Lower lobe of right lung (tissue), 2 donors: ENCODE results near the gene SPATA1. TPM values are rescaled to one million over a fixed set of nuclear protein-coding genes. Genes with fewer than 3 reads are reported as not detected.

Experiments used
- ATAC-seq, 2 donors: fragments of 200-7000 bp; cut with Tn5 transposase; one replicate each; pipeline ENCODE4 v1.9.1; 2020 to 2022; ENCODE audit warnings: mild to moderate bottlenecking in 2 of 2, moderate library complexity in 2 of 2
- DNase-seq: peaks from one replicate; pipeline ENCODE4 v3.0.0-alpha.2; 2020
- H3K27ac ChIP-seq: fragments of 200-600 bp; one replicate; pipeline ENCODE4 v1.8.0; 2022
- H3K27me3 ChIP-seq: fragments of 200-600 bp; one replicate; pipeline ENCODE4 v1.8.0; 2022; ENCODE audit warnings: low read depth
- H3K36me3 ChIP-seq: fragments of 200-600 bp; one replicate; pipeline ENCODE4 v1.8.0; 2022; ENCODE audit warnings: mild to moderate bottlenecking
- H3K4me1 ChIP-seq: fragments of 200-600 bp; one replicate; pipeline ENCODE4 v1.8.0; 2022
- H3K4me3 ChIP-seq: fragments of 200-600 bp; one replicate; pipeline ENCODE4 v1.8.0; 2022; ENCODE audit warnings: mild to moderate bottlenecking
- H3K9me3 ChIP-seq: fragments of 200-600 bp; one replicate; pipeline ENCODE4 v1.8.0; 2022
- intact Hi-C: fragments of 100-400 bp; cut with DNase I; formaldehyde crosslinking; loops from one replicate; pipeline ENCODE4 v1.11.0; 2022
- total RNA-seq: library from RNA; stranded (reverse); fragmentation: NEBNext Ultra II Directional; extraction: Animal tissue kit (Norgen Biotek cat#: 25700); gene quantifications from one replicate; pipeline ENCODE4 v1.2.1, GENCODE V29; 2021
- TF ChIP-seq, protein P1 (sequence below): fragments of 200-600 bp; IDR thresholded peaks from one replicate; pipeline ENCODE4 v1.8.0; 2022; ENCODE audit warnings: antibody characterized with exemption, mild to moderate bottlenecking
- donor health status: DM: no; HTN: yes; CAD: no; lungs with severe emphysema.

The SPATA1 gene
- total RNA-seq, 1 donor from 2014 or later: 2.5 TPM

DNA sequence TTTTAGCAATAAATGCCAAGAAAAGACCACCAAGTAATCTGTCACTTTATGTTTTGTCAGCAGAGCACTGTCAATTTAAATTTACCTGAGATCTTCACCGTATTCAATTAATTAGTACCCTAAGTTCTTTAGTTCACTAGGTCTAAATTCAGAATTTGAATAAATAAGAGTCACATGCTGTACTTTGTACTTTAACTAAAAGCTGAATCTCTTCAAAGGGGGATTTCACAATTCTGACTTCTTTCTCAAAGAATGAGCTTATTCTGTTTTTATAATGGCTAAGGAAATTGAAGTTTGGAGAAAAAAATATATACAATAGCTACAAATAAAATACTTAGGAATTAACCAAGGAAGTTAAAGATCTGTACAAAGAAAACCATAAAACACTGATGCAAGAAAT is 2.3 kb downstream of the SPATA1 start:
- H3K27me3 ChIP-seq: no peaks in the 10 kb centered on the region
- H3K36me3 ChIP-seq: no peaks in the 10 kb centered on the region
- TF ChIP-seq, protein P1, sequence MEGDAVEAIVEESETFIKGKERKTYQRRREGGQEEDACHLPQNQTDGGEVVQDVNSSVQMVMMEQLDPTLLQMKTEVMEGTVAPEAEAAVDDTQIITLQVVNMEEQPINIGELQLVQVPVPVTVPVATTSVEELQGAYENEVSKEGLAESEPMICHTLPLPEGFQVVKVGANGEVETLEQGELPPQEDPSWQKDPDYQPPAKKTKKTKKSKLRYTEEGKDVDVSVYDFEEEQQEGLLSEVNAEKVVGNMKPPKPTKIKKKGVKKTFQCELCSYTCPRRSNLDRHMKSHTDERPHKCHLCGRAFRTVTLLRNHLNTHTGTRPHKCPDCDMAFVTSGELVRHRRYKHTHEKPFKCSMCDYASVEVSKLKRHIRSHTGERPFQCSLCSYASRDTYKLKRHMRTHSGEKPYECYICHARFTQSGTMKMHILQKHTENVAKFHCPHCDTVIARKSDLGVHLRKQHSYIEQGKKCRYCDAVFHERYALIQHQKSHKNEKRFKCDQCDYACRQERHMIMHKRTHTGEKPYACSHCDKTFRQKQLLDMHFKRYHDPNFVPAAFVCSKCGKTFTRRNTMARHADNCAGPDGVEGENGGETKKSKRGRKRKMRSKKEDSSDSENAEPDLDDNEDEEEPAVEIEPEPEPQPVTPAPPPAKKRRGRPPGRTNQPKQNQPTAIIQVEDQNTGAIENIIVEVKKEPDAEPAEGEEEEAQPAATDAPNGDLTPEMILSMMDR: no peak
- H3K9me3 ChIP-seq: peaks cover 8% of the 10 kb centered on the region
- peaks cover 23% of the 10 kb centered on the region for H3K4me1 ChIP-seq
- ATAC-seq (no peak), DNase-seq (no peak)
- no peak overlapping the region for H3K4me3 ChIP-seq
- intact Hi-C loops: no loop called here
- no peak overlapping the region for H3K27ac ChIP-seq

DNA sequence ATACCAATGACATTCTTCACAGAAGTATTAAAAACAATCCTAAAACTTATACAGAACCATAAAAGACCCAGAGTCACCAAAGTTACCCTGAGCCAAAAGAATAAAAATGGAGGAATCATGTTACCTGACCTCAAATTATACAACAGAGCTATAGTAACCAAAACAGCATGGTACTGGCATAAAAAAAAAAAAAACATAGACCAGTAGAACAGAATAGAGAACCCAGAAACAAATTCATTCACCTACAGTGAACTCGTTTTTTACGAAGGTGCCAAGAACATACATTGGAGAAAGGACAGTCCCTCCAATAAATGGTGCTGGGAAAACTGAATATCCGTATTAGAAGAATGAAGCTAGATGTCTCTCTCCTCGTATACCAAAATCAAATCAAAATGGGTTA is 2.8 kb downstream of the SPATA1 start:
- H3K4me3 ChIP-seq: no peak overlapping the region
- intact Hi-C loops: no loop called here
- peaks cover 8% of the 10 kb centered on the region for H3K9me3 ChIP-seq
- ATAC-seq (no peak), DNase-seq (no peak)
- H3K36me3 ChIP-seq: no peaks in the 10 kb centered on the region
- H3K27ac ChIP-seq: no peak overlapping the region
- peaks cover 18% of the 10 kb centered on the region for H3K4me1 ChIP-seq
- no peaks in the 10 kb centered on the region for H3K27me3 ChIP-seq
- TF ChIP-seq, protein P1: no peak

DNA sequence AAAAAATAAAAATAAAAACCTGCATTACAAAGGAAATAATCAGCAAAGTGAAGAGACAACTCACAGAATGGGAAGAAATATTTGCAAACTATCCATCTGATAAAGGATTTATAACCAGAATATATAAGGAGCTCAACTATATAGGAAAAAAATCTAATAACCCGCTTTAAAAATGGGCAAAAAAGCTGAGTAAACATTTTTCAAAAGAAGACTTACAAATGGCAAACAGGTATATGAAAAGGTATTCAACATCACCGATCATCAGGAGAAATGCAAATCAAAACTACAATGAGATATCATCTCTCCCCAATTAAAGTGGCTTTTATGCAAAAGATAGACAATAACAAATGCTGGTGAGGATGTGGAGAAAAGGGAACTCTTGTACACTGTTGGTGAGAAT is 4.0 kb downstream of the SPATA1 start:
- DNase-seq (no peak), ATAC-seq (no peak)
- Histone ChIP-seq H3K4me3 (no peak overlapping the region), H3K9me3 (peaks cover 8% of the 10 kb centered on the region), H3K27ac (no peak overlapping the region), H3K4me1 (peaks cover 8% of the 10 kb centered on the region), H3K27me3 (no peaks in the 10 kb centered on the region), H3K36me3 (no peaks in the 10 kb centered on the region)
- TF ChIP-seq, protein P1: no peak
- intact Hi-C loops: no loop called here

DNA sequence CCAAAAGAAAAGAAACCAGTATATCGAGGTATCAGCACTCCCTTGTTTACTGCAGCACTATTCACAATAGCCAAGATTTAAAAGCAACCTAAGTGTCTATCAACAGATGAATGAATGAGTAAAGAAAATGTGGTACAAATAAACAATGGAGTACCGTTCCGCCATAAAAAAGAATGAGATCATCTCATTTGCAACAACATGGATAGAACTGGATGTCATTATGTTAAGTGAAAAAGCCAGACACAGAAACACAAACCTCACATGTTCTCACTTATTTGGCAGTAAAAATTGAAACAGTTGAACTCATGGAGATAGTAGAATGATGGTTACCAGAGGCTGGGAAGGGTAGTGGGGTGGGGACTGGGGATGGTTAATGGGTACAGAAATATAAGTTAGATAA is 4.5 kb downstream of the SPATA1 start:
- H3K27me3 ChIP-seq: no peaks in the 10 kb centered on the region
- peaks cover 8% of the 10 kb centered on the region for H3K4me1 ChIP-seq
- ATAC-seq (no peak), DNase-seq (no peak)
- TF ChIP-seq, protein P1: no peak
- peaks cover 8% of the 10 kb centered on the region for H3K9me3 ChIP-seq
- H3K27ac ChIP-seq: no peak overlapping the region
- no peaks in the 10 kb centered on the region for H3K36me3 ChIP-seq
- no peak overlapping the region for H3K4me3 ChIP-seq
- intact Hi-C loops: no loop called here

DNA sequence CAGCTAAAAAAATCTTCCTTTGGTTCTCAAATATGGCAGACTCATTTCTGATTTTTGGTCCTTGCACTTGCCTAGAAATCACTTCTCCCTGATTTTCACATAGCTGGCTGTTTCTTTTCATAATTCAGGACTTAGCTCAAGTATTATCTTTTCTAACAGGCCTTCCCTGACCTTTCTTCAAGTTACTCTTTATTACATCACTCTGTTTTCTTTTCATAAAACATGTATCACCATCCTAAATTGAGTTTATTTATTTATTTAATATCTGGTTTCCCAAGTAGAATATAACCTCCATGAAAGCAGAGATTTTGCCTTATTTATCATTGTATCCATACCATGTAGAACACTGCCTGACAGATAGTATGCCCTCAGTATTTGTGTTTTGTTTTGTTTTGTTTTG is 18.4 kb downstream of the SPATA1 start:
- Histone ChIP-seq H3K4me1 (no peaks in the 10 kb centered on the region), H3K36me3 (no peaks in the 10 kb centered on the region), H3K27ac (no peak overlapping the region), H3K4me3 (no peak overlapping the region), H3K27me3 (no peaks in the 10 kb centered on the region), H3K9me3 (no peaks in the 10 kb centered on the region)
- DNase-seq (no peak), ATAC-seq (no peak)
- TF ChIP-seq, protein P1: no peak
- intact Hi-C loops: no loop called here

DNA sequence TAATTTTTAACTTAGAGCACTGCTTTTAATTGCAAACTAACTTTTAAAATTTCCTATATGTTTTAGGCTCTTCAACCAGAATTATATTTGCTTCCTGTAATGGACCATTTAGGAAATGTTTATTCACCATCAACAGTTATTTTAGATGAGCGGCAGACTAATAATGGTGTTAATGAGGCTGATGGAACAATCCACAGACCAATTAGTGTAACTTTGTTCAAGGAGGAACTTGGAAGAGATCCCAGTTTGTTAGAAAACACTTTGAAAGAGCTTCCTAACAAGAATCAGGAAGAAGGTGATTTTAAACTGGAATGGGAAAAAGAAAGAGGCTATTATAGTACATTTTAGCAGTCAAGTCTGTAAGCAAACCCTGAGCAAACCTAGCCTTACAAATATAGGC is 19.6 kb downstream of the SPATA1 start:
- intact Hi-C loops: no loop called here
- Histone ChIP-seq H3K9me3 (no peaks in the 10 kb centered on the region), H3K27ac (no peak overlapping the region), H3K27me3 (no peaks in the 10 kb centered on the region), H3K4me3 (no peak overlapping the region), H3K36me3 (no peaks in the 10 kb centered on the region), H3K4me1 (no peaks in the 10 kb centered on the region)
- no peak for DNase-seq
- no peak for ATAC-seq
- TF ChIP-seq, protein P1: no peak
